Measurements from ENCODE around the gene CC2D2B. TPM values are rescaled to one million over a fixed set of nuclear protein-coding genes. Genes with fewer than 3 reads are reported as not detected.

The CC2D2B gene
- total and polyA plus RNA-seq, 2 of the 13 experiments (the other 11 are each of a cell fraction or from before 2014, with no cell fraction given) = 0.20 TPM; not detected in 1

DNA sequence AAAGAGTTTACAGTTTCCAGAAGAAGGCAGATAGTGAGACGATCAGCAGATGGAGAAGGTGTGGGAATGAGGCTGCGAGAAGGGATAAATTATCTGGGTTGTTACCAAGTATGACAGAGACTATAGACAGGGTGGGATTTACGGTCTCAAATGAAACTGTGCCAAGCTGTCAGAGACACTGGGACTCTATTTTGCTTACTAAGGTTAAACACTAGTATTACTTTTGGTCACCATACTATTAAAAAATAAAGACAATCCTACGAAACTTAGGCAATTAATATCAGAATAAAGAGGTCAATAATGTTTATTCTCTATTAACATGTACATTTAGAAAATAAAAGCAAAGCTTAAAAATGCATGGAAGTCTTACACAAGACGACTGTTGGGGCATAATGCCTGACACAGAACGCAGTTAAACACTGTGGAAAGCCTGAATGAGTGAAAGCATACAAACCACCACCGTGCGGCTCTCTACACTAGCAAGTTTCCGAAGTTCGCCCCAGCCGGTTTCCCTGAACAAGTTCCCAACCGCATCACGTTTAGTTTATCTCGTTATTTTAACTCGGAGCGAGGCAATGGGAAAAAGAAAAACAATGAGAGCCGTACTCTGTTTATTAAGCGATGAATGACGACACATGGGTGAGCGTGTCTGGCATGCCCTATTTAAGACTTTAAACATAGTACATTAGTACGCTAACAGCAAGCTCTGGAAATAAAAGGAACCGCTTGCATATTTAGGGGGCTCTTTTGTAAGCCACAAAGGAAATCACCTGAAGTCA is 909 bp upstream of the CC2D2B start (continued):
- TF ChIP-seq E2F1 (CRISPR knock-in tag; IDR thresholded peaks at IDR 0.05) = no peak
- TF ChIP-seq ZNF746 (CRISPR knock-in tag; IDR thresholded peaks at IDR 0.05) = no peak
- TF ChIP-seq TRAFD1 (CRISPR knock-in tag; IDR thresholded peaks at IDR 0.05; ENCODE audit: borderline replicate concordance) = no peak
- TF ChIP-seq ZNF24 (IDR thresholded peaks at IDR 0.05) = no peak
- no peak for TF ChIP-seq PBX2 (CRISPR knock-in tag; IDR thresholded peaks at IDR 0.05)
- 0 out of 2 replicates have a peak, but pooled peaks have one; percentile 16 for TF ChIP-seq MEIS1 (CRISPR knock-in tag; IDR thresholded peaks at IDR 0.05; ENCODE audit: borderline replicate concordance)
- TF ChIP-seq JDP2 (CRISPR knock-in tag; IDR thresholded peaks at IDR 0.05; ENCODE audit: borderline replicate concordance) = no peak
- TF ChIP-seq ZBTB42 (CRISPR knock-in tag; IDR thresholded peaks at IDR 0.05) = no peak
- TF ChIP-seq SMAD3 (CRISPR knock-in tag; IDR thresholded peaks at IDR 0.05) = no peak
- 0 out of 2 replicates have a peak, but pooled peaks have one; percentile 5 for TF ChIP-seq SP140L (CRISPR knock-in tag; IDR thresholded peaks at IDR 0.05; ENCODE audit: borderline replicate concordance)
- no peak for TF ChIP-seq TBP (CRISPR knock-in tag; IDR thresholded peaks at IDR 0.05)
- TF ChIP-seq MTF2 (CRISPR knock-in tag; IDR thresholded peaks at IDR 0.05; ENCODE audit: borderline replicate concordance) = 0 out of 2 replicates have a peak, but pooled peaks have one; percentile 29
- no peak for TF ChIP-seq DPF2 (CRISPR knock-in tag; IDR thresholded peaks at IDR 0.05; ENCODE audit: borderline replicate concordance, low read depth)
- peak; percentile 46 for TF ChIP-seq CTCF (CRISPR knock-in tag; IDR thresholded peaks at IDR 0.05)
- TF ChIP-seq NONO (IDR thresholded peaks at IDR 0.05) = no peak
- TF ChIP-seq NONO (CRISPR knock-in tag; conservative IDR thresholded peaks at IDR 0.05) = no peak
- TF ChIP-seq ZFYVE20 (CRISPR knock-in tag; IDR thresholded peaks at IDR 0.05; ENCODE audit: borderline replicate concordance, low read depth) = no peak
- no peak for TF ChIP-seq ZNF605 (CRISPR knock-in tag; IDR thresholded peaks at IDR 0.05)
- no peak for TF ChIP-seq ZMAT3 (CRISPR knock-in tag; conservative IDR thresholded peaks at IDR 0.05)
- TF ChIP-seq FOXK1 (CRISPR knock-in tag; IDR thresholded peaks at IDR 0.05; ENCODE audit: borderline replicate concordance, low read depth) = no peak
- TF ChIP-seq SYNCRIP (IDR thresholded peaks at IDR 0.05; ENCODE audit: insufficient read depth, low read depth, low read length) = no peak
- no peak for TF ChIP-seq SMAD9 (CRISPR knock-in tag; IDR thresholded peaks at IDR 0.05)
- TF ChIP-seq PHF21A (CRISPR knock-in tag; IDR thresholded peaks at IDR 0.05) = no peak
- TF ChIP-seq, protein P1, sequence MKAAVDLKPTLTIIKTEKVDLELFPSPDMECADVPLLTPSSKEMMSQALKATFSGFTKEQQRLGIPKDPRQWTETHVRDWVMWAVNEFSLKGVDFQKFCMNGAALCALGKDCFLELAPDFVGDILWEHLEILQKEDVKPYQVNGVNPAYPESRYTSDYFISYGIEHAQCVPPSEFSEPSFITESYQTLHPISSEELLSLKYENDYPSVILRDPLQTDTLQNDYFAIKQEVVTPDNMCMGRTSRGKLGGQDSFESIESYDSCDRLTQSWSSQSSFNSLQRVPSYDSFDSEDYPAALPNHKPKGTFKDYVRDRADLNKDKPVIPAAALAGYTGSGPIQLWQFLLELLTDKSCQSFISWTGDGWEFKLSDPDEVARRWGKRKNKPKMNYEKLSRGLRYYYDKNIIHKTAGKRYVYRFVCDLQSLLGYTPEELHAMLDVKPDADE (CRISPR knock-in tag; IDR thresholded peaks at IDR 0.05) = no peak
